NCI-H2227 (cell line): ENCODE results near the gene ERFE.

Source experiments
- DNase-seq: peaks from one replicate; lab custom pipeline; 2025; ENCODE audit not compliant: unreplicated experiment; lab: John Stamatoyannopoulos, UW

The ERFE gene

GRCh38 chr2:238138331-238139195 lies 20.2 kb upstream of the ERFE start, which contains the start of gene KLHL30:
Gene KLHL30, plus strand, starts transcription at chr2:238138668. Its CDS starts 2,087 bp downstream, at chr2:238140755.
- DNase-seq, result no peak

- DNase-seq, result no peak
Observed at GRCh38 chr2:238139196-238140039, 19.4 kb upstream of the ERFE start.

GRCh38 chr2:238140040-238140439 lies 18.7 kb upstream of the ERFE start:
- DNase-seq, result no peak

- no peak for DNase-seq
Observed at GRCh38 chr2:238140721-238141540, 17.8 kb upstream of the ERFE start.

- DNase-seq, result no peak
Observed at GRCh38 chr2:238141541-238142318, 17.0 kb upstream of the ERFE start.

GRCh38 chr2:238142382-238143205 lies 16.2 kb upstream of the ERFE start:
- DNase-seq, result no peak

GRCh38 chr2:238143239-238143951 lies 15.4 kb upstream of the ERFE start:
- no peak for DNase-seq

GRCh38 chr2:238144262-238144661 lies 14.5 kb upstream of the ERFE start:
- no peak for DNase-seq

GRCh38 chr2:238145046-238145445 lies 13.7 kb upstream of the ERFE start:
- DNase-seq, result no peak

- no peak for DNase-seq
Observed at GRCh38 chr2:238145851-238146250, 12.9 kb upstream of the ERFE start.

- no peak for DNase-seq
Observed at GRCh38 chr2:238146884-238147544, 11.8 kb upstream of the ERFE start.

- no peak for DNase-seq
Observed at GRCh38 chr2:238148981-238149380, 9.8 kb upstream of the ERFE start.

GRCh38 chr2:238149841-238150572 lies 8.8 kb upstream of the ERFE start:
- DNase-seq, result no peak

GRCh38 chr2:238150686-238151085 lies 8.1 kb upstream of the ERFE start:
- DNase-seq, result no peak

- DNase-seq, result no peak
Observed at GRCh38 chr2:238151205-238151604, 7.6 kb upstream of the ERFE start.

- DNase-seq, result no peak
Observed at GRCh38 chr2:238151628-238152235, 7.0 kb upstream of the ERFE start.
